M059J (cell line): ENCODE results near the gene WDR12. TPM values are rescaled to one million over a fixed set of nuclear protein-coding genes. Genes with fewer than 3 reads are reported as not detected.
"Not testable (repeated sequence)": the region's sequence is repeated elsewhere in the genome, so short reads cannot be mapped to it uniquely, and the experiment has no call there.

ENCODE experiments used
- DNase-seq: peaks from one replicate; pipeline ENCODE4 v3.0.0-alpha.2; 2012; ENCODE audit warnings: low read depth
- total RNA-seq: library from RNA; depleted of rRNA; stranded (reverse); fragments of >200 nt; shearing (Covaris generic); gene quantifications from 2 replicates; pipeline ENCODE4 v1.2.3, GENCODE V29; 2014; rRNA removed

Gene WDR12
- total RNA-seq: 18.9 and 33.0 TPM in 2 replicates

DNA sequence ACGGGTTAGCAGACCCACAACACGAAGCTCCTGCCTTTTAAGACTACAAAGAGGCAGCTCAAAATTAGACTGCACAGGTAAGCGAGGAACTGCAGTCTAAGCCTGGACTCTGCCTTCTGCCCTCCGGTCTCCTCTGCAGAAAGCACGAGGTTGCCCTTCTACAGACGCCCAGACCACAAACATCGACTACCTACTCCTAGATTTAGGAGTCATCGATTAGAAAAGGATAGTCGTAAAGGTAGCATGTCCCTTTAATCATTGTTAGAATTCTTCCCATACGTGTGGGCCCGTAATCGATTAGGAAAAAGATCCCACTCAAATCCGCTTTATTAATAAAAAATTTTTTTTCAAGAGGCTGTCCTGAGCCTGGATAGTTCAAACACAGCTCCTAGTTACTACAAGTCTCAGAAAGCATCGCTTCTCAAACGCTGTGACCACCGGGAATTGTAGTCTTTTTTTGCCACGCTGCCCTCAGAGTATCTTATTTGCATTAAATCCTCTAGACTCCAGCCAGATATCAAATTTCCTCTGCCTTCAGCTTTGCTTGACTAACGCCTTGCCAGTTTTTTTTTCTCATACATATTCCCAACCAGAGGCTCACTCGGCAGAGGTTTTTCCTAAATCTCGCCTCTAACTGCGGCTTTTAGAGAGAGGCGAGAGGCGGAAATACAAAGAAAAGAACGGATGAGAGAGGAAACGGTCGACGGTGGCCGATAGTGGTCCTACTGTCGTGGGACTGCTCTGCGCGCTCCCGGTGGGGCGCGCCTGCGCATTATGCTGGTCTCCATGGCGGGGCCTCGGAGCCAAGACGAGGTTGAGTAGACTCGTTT is at the start of gene WDR12, which contains the start of gene CARF:
Gene WDR12, minus strand, starts transcription at position 162 of the 830 bp plus-strand sequence. CDS start 197 bp downstream, outside the sequence.
Gene CARF, plus strand, starts transcription at position 764 of the 830 bp plus-strand sequence. CDS start 29,628 bp downstream, outside the sequence.
- DNase-seq: peak; percentile 91

DNA sequence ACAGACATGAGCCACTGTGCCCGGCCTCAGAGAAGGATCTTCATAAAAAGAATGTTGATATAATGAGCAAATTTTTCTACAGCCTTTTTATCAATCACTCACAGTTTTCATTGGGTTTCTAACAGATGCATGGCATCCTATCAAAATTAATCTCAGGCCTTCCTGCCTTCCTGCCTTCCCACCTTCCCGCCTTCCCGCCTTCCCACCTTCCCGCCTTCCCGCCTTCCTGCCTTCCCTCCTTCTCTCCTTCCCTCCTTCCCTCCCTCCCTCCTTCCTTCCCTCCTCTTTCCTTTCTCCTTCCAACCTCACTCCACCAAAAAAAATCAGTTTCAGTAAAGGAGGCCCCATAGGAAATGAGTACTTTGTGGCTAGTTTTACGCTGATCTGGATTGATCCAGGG is 49.1 kb upstream of the WDR12 start:
- no peak for DNase-seq

DNA sequence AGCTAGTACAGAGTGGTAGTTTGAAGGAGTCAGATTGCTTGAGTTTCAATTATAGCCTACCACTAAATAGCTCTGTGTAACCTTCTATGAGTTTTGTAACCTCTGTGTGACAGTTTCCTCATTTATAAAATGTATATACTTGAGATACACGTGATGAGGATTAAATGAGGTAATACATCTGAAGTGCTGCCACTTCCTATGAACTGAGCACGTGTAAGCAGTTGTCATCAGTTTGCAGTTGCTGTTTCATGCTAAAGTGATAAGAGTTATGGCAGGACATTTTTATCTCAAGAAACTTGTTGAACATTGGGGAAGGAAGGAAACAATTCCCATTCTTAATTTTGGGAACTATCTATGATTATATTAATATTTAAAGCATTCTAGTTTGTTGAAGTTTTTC is 39.1 kb upstream of the WDR12 start:
- no peak for DNase-seq

GRCh38 chr2:202949333-202949732 is 37.9 kb upstream of the WDR12 start:
- not testable (repeated sequence) for DNase-seq

- no peak for DNase-seq
These were observed 34.0 kb upstream of the WDR12 start for GRCh38 chr2:202945497-202945896.

DNA sequence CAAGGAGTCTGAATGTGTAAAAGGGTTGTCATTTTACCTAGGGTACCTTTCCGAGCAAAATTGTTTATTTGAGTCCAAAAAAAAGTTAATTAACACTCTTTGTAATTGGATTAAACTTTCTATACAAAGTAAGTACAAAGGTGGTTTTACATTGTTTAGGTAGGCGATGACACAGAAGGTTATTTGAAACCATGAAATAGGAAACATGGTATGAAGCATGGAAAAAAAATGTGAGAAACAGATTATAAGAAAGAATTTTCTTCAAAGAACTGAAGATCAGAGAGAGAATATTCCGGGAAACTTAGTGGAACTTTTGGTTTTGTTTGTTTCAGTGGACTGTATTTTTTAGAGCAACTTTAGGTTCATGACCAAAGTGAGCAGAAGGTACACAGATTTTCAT is 33.3 kb upstream of the WDR12 start:
- peak; percentile 41 for DNase-seq

DNA sequence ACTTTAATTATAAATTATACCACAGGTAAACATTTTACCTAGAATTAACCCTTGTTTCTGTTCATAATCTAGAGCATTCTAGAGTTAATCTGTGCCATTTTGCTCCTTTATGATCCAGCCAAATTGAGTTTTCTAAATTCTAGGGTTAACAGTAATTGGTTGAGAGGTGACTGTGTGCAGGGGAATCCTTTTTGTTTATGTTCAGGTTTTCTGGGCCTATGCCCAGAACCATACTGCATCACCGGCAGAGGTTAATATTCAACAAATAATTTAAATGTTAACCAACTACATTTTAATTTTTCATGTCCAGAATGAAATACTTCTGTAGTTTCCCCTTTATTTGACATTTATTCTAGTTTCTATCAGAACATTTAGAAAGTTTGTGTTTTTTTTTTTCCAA is 32.9 kb upstream of the WDR12 start:
- DNase-seq: peak; percentile 59

GRCh38 chr2:202941771-202942170 is 30.3 kb upstream of the WDR12 start:
- DNase-seq: peak; percentile 28

- no peak for DNase-seq
These were observed 27.5 kb upstream of the WDR12 start for GRCh38 chr2:202938960-202939359.

GRCh38 chr2:202934456-202934855 is 23.0 kb upstream of the WDR12 start:
- no peak for DNase-seq

DNA sequence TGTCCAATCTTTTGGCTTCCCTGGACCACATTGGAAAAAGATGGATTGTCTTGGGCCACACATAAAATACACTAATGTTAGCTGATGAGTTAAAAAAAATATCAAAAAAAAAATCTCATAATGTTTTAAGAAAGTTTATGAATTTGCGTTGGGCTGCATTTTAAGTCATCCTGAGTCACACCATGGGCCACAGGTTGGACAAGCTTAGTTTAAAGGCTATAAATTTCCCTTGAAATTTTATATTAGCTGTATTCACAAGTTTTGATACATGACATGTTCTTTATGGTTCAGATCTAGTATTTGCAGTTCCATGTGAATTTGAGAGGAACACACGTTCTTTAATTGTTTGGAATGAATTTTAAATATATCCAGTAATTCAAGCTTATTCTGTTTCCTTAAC is 22.5 kb upstream of the WDR12 start:
- DNase-seq: no peak

DNA sequence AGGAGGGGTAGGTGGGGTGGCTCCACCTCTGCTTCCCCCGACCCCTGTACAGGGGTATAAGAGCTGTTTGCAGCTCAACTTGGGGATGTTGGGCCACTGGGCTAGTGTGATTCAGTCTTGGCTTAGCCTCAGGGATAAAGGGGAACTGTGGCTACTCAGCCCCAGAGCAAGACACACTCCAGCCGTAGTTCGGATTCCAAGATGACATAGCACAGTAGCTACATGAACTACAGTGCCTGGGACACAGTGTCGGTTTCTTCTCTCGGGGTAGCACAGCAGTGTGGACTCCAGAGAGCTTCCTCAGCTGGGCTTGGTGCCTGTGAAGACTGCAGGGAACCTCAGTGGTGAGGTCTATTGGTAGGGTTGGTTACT is 21.7 kb upstream of the WDR12 start:
- DNase-seq: no peak

DNA sequence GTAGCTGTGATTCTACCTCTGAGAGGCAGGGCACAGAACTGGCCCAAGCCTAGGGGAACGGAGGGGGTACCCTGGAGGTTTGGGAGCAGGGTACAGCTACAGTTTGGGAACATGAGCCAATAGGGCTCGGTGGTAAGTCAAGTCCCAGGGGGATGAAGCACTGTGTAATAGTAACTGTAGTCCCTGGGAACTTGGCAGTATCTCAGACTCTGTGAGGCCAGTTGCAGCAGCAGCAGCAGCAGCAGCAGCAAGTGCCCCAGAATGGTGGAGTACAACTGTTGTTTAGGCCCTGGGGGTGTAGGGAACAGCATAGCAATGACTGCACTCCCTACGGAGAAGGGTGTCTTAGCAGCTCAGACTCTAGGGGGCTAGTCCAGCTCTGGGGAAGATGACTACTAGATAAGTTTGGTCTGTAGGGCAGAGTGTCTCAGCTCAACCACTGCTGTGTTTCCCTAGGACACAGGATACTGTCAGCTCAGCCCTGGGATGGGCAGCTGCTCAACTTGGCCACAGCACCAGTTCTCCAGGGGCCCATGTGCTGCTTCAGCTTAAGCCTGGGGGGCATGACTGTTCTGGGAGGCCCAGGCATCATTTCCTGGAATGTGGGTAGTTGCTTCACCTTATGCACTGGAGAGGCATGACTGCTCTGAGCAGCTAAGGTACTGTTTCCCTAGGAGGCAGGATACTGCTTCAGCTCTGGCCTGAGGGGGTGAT is 21.1 kb upstream of the WDR12 start:
- peak; percentile 83 for DNase-seq

GRCh38 chr2:202918860-202919259 is 7.4 kb upstream of the WDR12 start:
- DNase-seq: no peak

GRCh38 chr2:202912342-202913201 is 1.1 kb upstream of the WDR12 start:
- not testable (repeated sequence) for DNase-seq

GRCh38 chr2:202911203-202911511 is 316 bp downstream of the WDR12 start:
- no peak for DNase-seq

DNA sequence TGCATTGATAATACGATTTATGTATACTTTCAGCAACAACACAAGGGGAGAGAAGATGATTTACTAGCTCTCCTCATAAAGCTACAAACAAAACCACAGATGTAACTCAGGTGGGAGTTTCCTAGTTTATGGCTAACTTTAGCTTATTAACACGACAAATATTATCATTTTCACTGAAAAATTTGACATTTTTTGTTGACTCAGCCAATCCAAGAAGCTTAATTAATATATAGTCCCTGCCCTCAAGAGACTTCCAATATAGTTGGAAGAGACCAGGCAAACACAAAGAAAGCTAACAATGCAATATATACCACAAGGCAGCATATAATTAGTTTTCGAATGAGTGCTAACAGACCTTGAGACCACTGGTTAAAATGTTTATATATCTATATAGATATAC is 775 bp downstream of the WDR12 start:
- no peak for DNase-seq

DNA sequence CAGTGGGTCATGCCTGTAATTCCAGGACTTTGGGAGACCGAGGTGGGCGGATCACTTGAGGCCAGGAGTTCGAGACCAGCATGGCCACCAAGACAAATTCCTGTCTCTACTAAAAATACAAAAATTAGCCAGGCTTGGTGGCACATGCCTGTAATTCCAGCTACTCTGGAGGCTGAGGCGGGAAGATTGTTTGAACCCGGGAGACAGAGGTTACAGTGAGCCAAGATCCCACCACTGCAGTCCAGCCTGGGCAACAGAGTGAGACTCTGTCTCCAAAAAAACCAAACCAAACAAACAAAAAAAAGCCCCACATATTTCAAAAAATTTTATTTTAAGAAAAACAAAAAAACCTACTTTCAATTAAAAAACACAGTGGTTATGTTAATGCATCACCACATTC is 1.2 kb downstream of the WDR12 start:
- not testable (repeated sequence) for DNase-seq

DNA sequence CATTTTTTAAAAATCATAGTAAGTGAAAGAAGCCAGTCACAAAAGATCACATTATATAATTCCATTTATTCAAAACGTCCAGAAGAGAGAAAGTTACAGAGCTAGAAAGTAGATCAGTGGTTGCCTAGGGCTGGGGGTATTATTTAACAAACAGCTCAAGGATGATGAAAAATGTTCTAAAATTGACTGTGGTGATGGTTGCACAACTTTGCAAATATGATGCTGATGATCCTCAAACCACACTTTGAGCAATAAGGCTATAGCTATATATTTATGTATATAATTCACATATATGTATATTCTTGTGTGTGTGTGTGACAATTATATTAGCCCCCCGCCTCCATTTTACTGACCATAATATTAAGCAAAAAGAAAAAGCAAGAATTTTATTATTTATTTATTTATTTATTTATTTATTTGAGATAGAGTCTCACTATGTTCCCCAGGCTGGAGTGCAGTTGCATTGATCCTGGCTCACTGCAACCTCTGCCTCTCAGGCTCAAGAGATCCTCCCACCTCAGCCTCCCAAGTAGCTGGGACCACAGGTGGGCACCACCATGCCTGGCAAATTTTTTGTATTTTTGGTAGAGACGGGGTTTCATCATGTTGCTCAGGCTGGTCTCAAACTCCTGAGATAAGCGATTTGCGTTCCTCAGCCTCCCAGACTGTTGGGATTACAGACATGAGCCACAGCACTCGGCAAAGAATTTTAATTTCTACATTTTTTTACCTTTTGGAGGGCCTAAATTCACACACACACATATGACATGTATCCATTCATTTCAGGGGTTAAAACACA is 1.9 kb downstream of the WDR12 start:
- DNase-seq: no peak

DNA sequence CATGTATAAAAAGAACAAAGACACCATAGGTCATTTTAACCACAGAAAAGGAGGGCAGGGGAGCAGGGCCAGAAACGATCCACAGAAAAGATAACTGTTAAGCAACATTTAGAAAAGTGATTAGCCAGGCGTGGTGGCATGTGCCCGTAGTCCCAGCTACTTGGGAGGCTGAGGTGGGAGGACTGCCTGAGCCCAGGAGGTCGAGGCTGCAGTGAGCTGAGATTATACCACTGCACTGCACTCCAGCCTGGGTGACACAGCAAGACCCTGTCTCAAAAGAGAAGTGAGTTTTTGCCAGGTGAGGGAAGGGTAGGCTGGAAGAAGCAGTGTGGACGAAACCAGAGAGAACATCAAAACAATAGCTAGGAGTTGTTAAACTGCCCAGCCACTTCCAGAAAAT is 3.3 kb downstream of the WDR12 start:
- DNase-seq: no peak

DNA sequence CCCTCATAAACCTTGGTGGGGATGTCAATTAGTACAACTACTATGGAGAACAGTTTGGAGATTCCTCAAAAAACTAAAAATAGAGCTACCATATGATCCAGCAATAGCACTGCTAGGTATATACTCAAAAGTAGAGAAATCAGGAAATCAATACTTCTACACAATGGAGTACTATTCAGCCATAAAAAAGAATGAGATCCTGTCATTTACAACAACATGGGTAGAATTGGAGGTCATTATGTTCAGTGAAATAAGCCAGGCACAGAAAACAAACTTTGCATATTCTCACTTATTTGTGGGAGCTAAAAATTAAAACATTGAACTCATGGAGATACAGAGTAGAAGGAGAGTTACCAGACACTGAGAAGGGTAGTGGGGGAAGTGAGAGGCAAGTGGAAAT is 6.0 kb downstream of the WDR12 start:
- not testable (repeated sequence) for DNase-seq
